ENCODE measurements around the gene TMEM130. TPM values are rescaled to one million over a fixed set of nuclear protein-coding genes. Genes with fewer than 3 reads are reported as not detected.

TMEM130 gene
- total and polyA plus RNA-seq, 9 of the 15 experiments (the other 6 are each of a cell fraction or from before 2014, with no cell fraction given), result 0.07 TPM; not detected in 8

GRCh38 chr7:98877146-98877545 is 7.3 kb upstream of the TMEM130 start:
- H3K4me3 ChIP-seq, result no peak overlapping the region
- peaks cover 20% of the 10 kb centered on the region for H3K36me3 ChIP-seq (ENCODE audit: control insufficient read depth, insufficient read depth, low read length)
- H3K4me1 ChIP-seq (replicated peaks in 1 of 2; ENCODE audit: control insufficient read depth in 2 of 2, insufficient read depth in 2 of 2, low read length in 2 of 2), result peaks cover 3 to 32% of the 10 kb centered on the region in 2 experiments; a peak in 4 of 5 replicates
- H3K9ac ChIP-seq (ENCODE audit: insufficient read depth in 1 of 2, low read depth in 2 of 2, low read length in 2 of 2), result no peak overlapping the region
- no peaks in the 10 kb centered on the region for H3K9me3 ChIP-seq (replicated peaks; ENCODE audit: control insufficient read depth, insufficient read depth, low read depth, low read length)
- H2AFZ ChIP-seq (ENCODE audit: low read depth, low read length), result no peak overlapping the region
- peaks cover 28% of the 10 kb centered on the region for H3K79me2 ChIP-seq (ENCODE audit: control insufficient read depth, insufficient read depth, low read length)
- no peak overlapping the region for H3K27ac ChIP-seq (ENCODE audit: extremely low read depth, low read depth, low read length)
- intact Hi-C loops (cut with micrococcal nuclease), result no loop called here
- H3K4me2 ChIP-seq (ENCODE audit: insufficient read depth, low read length), result no peak overlapping the region
- no peaks in the 10 kb centered on the region for H3K27me3 ChIP-seq (ENCODE audit: control insufficient read depth in 2 of 2, insufficient read depth in 2 of 2, low read length in 2 of 2)
- ChIA-PET POLR2A (interaction anchor here (0.6 kb wide), 1 partner anchor 256 kb away, joined by 3 read pairs; no protein-coding TSS in a partner anchor), CTCF (ENCODE audit: low intra/inter-chr PET ratio) (no interaction called here)
- ATAC-seq (no peak), FAIRE-seq (no peak), DNase-seq (ENCODE audit: extremely low read depth in 1 of 4, low spot score in 3 of 4) (no peak)
- in situ Hi-C loops (cut with MboI), result no loop called here
- 53% methylated on average over 6 of the region's 6 CpGs for WGBS (ENCODE audit: insufficient coverage, low coverage, missing lambda C conversion rate)
- no TSS peak for BruUV-seq (replicated peaks)
- peaks cover 4% of the 10 kb centered on the region for H3K9me1 ChIP-seq (ENCODE audit: control insufficient read depth, insufficient read depth, low read length)
- no peak for TF ChIP-seq ZNF280A (IDR thresholded peaks at IDR 0.05; ENCODE audit: low read depth, partially characterized antibody)
- no peak for TF ChIP-seq KDM5B (IDR thresholded peaks at IDR 0.05; ENCODE audit: insufficient replicate concordance, low read depth, low read length)
- no peak for TF ChIP-seq SPI1 (IDR thresholded peaks at IDR 0.05; ENCODE audit: borderline replicate concordance, low read depth, low read length)
- TF ChIP-seq MIER1 (IDR thresholded peaks at IDR 0.05; ENCODE audit: low read depth), result no peak
- no peak for TF ChIP-seq DNMT1 (IDR thresholded peaks at IDR 0.05)
- no peak for TF ChIP-seq MCM2 (IDR thresholded peaks at IDR 0.05; ENCODE audit: low read depth)
- TF ChIP-seq ZNF785 (CRISPR knock-in tag; IDR thresholded peaks at IDR 0.05), result no peak
- peaks cover 10% of the 10 kb centered on the region; the same call in 1 of the 2 replicates for H4K20me1 ChIP-seq (replicated peaks; ENCODE audit: control insufficient read depth, insufficient read depth, low read length)

Measured in K562 (cell line).